Prostate gland (tissue), 2 donors: ENCODE data around the gene ARID3B.

Experiments used
- POLR2A ChIP-seq: fragments of 450-650 bp; IDR thresholded peaks from one replicate; pipeline ENCODE4 v1.6.1; 2016; ENCODE audit warnings: antibody characterized with exemption, mild to moderate bottlenecking
- TF ChIP-seq, protein P1 (sequence below), 4 experiments: fragments of 200-600 bp in 2 of 4; fragments of 450-650 bp in 2 of 4; sonication (generic) in 2 of 4; IDR thresholded peaks; 1 replicate in 3 of 4; 2 replicates in 1 of 4; pipeline ENCODE4 v1.5.1; 2016 to 2019; ENCODE audit warnings: antibody characterized with exemption in 4 of 4, mild to moderate bottlenecking in 2 of 4, moderate library complexity in 2 of 4

GRCh38 chr15:74612677-74613076 lies 71.7 kb downstream of the ARID3B start:
- TF ChIP-seq, protein P1, sequence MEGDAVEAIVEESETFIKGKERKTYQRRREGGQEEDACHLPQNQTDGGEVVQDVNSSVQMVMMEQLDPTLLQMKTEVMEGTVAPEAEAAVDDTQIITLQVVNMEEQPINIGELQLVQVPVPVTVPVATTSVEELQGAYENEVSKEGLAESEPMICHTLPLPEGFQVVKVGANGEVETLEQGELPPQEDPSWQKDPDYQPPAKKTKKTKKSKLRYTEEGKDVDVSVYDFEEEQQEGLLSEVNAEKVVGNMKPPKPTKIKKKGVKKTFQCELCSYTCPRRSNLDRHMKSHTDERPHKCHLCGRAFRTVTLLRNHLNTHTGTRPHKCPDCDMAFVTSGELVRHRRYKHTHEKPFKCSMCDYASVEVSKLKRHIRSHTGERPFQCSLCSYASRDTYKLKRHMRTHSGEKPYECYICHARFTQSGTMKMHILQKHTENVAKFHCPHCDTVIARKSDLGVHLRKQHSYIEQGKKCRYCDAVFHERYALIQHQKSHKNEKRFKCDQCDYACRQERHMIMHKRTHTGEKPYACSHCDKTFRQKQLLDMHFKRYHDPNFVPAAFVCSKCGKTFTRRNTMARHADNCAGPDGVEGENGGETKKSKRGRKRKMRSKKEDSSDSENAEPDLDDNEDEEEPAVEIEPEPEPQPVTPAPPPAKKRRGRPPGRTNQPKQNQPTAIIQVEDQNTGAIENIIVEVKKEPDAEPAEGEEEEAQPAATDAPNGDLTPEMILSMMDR (IDR thresholded peaks at IDR 0.05): no peak
- no peak for TF ChIP-seq POLR2A
